GM12865 (cell line): Measurements from ENCODE around the gene NCL.

Experiments
- DNase-seq: peaks from one replicate; pipeline ENCODE4 v3.0.0; 2010; ENCODE audit warnings: low read depth
- H3K4me3 ChIP-seq: 2 replicates; pipeline ENCODE4 v1.5.1; 2011; ENCODE audit warnings: mild to moderate bottlenecking, low read depth, low read length, control low read depth
- TF ChIP-seq, protein P1 (sequence below): IDR thresholded peaks from 2 replicates; pipeline ENCODE4 v1.5.1; 2011; ENCODE audit warnings: low read length, control low read depth, low read depth, inconsistent platforms; ENCODE audit not compliant: insufficient read depth; ENCODE audit errors: missing control alignments

NCL gene

DNA sequence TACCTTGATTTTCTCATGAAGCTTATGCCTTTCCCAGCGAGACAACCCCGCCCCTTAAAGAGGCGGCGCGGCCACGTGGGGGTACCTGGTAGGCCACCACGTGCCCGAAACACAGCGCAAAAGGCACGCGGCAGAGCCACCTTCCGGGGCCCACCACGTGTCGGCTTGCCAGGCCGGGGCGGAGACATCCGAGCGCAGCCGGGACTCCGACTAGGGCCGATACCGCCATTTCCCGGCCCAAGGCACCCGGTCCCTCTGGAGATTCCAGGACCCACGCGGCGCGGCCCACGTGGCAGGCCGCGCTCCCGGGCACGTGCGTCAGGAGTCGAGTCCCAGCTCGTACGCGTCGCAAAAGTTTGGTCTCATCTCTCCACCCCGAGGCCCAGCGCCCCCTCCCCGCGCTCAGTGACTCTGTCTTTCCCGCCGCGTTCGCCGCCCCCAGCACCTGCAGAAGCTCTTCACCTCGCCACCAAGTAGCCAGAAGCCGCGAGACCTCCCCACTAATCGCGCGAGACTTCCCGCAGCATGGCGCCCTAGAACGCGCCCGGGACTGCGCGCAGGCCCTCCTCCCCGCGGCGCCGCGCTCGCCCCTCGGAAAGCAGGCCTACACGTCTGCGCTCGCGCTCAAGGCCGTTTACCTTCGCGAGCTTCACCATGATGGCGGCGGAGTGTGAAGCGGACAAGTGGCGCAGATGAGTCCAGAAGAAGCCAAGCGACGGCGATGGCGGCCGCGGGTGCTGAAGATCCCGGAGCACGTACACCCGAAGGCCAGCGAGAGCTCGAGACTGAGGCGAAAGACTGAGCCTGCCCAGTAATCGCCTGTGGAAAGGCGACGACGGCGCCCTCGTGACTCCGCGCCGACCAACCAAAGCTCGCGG is at the start of gene NCL:
Gene NCL (minus strand): TSS at position 787 of the 878 bp plus-strand sequence. CDS start 131 bp downstream, at position 656.
- peak within 1 kb of the TSS; percentile 95 for H3K4me3 ChIP-seq
- TF ChIP-seq, protein P1, sequence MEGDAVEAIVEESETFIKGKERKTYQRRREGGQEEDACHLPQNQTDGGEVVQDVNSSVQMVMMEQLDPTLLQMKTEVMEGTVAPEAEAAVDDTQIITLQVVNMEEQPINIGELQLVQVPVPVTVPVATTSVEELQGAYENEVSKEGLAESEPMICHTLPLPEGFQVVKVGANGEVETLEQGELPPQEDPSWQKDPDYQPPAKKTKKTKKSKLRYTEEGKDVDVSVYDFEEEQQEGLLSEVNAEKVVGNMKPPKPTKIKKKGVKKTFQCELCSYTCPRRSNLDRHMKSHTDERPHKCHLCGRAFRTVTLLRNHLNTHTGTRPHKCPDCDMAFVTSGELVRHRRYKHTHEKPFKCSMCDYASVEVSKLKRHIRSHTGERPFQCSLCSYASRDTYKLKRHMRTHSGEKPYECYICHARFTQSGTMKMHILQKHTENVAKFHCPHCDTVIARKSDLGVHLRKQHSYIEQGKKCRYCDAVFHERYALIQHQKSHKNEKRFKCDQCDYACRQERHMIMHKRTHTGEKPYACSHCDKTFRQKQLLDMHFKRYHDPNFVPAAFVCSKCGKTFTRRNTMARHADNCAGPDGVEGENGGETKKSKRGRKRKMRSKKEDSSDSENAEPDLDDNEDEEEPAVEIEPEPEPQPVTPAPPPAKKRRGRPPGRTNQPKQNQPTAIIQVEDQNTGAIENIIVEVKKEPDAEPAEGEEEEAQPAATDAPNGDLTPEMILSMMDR, result no peak
- peak; percentile 92 for DNase-seq

DNA sequence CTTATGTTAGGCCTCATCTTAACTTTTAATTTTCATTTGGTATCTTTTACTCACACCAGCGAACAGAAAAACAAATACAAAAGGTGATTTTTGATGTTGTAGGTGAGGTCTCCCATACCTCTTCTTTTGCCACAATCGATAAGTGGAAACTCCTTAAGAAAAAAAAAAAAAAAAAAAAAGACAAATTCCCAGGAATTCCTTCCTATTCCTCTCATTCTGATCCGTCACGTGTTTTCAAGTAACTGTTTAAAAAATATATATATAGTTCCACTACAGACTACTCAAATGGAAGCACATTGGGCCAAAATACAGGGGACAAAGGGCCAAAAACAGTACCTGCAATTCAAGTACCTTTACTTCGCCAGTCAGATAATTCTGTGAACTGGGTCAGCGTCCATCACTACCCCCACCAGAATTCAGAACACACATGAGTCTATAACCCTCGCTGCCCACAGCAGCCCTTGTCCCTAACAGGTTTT is 49.5 kb upstream of the NCL start:
- H3K4me3 ChIP-seq, result peak overlapping the region; percentile 96
- TF ChIP-seq, protein P1, result no peak
- DNase-seq, result no peak

DNA sequence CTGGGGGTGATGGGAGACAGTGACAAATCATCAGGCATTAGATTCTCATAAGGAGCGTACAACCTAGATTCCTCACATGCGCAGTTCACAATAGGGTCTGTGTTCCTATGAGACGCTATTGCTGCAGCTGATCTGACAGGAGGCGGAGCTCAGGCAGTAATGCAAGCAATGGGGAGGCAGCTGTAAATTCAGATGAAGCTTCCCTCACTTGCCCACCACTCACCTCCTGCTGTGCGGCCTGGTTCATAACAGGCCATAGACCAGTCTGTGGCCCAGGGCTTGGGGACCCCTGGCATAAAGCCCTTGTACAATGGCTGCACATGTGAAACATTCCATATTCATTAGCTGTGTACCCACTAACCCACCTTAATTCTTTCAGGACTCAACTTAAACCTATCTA is 47.9 kb upstream of the NCL start:
- TF ChIP-seq, protein P1, result no peak
- no peak overlapping the region for H3K4me3 ChIP-seq
- DNase-seq, result no peak

DNA sequence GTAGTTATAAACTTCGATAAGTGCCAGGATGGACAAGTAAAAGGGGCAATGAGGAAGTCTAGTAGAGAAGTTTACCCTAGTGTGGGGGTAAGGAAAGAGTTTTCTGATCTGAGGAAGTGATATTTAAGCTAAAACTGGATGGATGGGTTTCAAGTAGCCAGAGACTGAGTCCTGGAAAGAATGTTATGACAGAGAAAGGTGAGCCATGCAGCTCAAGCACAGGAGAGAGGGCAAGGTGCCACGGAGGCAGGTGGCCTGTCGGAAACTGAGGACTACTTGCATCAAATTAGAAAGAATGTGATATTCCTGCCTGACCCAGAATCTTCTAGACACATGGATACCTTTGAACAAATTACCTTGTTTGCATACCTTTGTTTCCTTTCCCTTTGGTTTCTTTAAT is 39.5 kb upstream of the NCL start:
- TF ChIP-seq, protein P1, result no peak
- DNase-seq, result no peak
- no peak overlapping the region for H3K4me3 ChIP-seq

DNA sequence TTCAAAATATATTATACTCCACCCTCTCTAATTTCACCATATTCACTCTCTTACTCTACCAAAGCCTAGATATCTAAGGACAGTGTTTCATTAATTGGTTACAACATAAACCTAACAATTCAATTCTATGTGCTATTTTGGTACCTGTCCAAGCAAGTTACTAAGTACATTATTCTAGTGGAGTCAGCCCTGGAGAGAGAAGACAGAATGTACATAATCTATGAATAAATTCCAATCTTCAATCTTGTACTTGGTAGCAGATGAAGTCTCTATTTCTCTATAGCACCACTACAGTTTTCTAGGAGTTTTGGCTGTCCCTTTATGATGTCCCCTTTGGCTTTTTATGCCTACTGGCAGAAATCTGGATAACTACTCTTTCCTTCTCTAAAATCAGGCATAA is 38.3 kb upstream of the NCL start:
- TF ChIP-seq, protein P1, result no peak

GRCh38 chr2:231497651-231498050 is 33.4 kb upstream of the NCL start:
- DNase-seq, result no peak
- no peak overlapping the region for H3K4me3 ChIP-seq
- TF ChIP-seq, protein P1, result no peak

More for the DNA sequence above, 38.3 kb upstream of the NCL start:
- H3K4me3 ChIP-seq, result no peak overlapping the region
- DNase-seq, result no peak
